Activated T-helper 1 cell treated with Interleukin-2 at 50 U/mL for 16 hours (primary cell): ENCODE results near the gene SREK1IP1.
"Not testable (repeated sequence)": the region's sequence is repeated elsewhere in the genome, so short reads cannot be mapped to it uniquely, and the experiment has no call there.

Experiments
- DNase-seq: peaks from one replicate; pipeline ENCODE4 v3.0.0-alpha.2; 2020; ENCODE audit warnings: low read depth

The SREK1IP1 gene

DNA sequence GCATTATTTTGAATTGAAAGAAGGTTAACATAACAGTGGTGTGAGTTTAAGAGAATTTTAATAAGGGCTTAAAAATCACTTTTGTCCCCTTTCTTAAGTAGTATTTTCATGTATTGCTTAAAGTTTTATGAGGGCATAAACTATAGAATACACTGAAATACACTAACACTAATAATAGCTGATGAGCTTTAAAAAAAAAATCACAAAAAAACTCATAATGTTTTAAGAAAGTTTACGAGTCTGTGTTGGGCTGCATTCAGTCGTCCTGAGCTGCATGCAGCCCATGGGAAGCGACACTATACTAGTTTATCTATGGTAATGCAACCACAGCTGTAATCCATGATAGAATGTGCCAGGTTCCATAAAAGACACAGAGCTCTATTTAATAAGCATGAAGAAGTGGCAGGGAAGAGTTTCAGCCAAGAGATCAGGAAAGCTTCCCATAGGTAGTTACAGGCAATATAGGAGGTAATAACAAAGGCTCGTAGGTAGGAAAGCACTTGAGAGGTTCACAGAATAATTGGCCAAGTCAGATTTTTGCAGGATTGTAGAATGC, 4.5 kb downstream of the SREK1IP1 start:
- DNase-seq = no peak

DNA sequence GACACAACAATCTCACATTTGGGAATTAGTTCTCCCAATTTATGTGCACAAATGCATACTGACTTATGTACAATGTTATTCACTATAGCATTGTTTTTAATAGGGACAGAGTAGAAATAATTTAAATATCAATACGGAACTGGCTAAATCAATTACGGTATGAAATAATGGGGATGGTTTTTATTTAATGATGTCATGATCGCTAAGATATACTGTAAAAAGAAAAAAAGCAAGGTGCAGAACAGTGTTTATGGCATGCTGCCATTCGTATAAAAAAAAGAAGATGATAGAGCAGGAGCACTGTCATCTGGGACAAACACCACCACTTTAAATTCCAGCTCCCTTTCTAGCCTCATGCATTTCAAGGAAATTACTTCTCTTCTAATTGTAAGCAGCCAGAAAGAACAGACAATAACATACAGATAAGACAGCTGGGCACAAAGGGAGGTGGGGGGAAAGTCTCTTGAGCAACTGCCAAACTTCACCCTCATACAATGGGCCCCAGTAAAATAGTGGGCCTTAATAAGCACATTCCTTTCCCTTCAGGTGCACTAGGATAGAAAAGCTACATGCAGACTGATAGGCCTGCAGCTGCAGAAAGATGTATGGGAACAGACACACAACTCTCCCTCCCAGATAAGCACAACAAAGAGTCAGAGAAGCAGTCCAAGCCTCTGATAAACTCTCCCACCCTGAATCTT, 8.4 kb downstream of the SREK1IP1 start:
- no peak for DNase-seq

DNA sequence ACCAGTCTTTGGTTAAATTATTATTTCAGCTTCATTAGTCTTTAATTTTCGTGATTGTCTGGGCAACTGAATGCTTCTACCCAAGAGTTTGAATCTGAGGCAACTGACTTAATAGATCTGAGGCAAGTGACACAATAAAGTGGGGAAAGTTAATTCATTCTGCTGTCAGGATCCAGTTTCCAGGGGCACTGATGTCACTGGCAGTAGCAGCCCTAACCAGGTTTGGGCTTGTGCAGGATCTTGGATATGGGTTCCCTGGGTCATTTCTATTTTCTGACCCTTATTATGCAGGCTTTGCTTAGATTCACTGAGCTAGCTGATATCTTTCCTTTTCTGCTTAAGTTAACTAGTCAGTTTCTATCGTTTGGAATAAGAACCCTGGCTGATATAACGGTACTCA, 9.6 kb downstream of the SREK1IP1 start:
- DNase-seq = no peak

DNA sequence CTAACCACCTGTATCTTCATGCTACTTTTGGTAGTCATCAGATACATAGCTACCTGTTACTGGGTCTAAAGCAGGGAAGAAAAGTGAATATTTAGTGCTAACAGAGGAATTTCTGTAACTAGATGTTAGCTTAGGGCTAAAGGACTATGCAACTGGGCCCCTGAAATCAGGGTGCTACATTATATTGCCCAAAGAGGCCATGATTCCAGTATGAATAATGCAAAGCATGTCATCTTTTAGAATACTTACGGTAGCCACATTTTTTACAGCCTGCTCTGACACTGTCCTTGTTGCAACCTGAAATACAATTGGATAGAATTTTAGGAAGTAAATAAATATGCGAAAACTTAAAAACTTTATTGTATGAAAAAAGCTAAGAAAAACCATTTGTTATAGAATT, 14.4 kb downstream of the SREK1IP1 start:
- no peak for DNase-seq

DNA sequence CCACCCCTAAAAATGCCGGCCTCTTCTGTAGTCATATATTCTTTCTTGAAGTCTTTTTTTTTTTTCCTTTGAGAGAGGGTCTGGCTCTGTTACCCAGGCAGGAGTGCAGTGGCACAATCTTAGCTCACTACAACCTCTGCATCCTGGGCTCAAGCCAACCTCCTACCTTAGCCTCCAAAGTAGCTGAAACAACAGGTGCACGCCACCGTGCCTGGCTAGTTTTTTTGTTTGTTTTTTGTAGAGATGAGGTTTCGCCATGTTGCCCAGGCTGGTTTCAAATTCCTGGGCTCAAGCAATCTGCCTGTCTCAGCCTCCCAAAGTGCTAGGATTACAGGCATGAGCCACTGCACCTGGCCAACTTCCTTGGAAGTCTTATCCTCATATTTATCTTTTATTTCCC, 19.1 kb downstream of the SREK1IP1 start:
- no peak for DNase-seq

DNA sequence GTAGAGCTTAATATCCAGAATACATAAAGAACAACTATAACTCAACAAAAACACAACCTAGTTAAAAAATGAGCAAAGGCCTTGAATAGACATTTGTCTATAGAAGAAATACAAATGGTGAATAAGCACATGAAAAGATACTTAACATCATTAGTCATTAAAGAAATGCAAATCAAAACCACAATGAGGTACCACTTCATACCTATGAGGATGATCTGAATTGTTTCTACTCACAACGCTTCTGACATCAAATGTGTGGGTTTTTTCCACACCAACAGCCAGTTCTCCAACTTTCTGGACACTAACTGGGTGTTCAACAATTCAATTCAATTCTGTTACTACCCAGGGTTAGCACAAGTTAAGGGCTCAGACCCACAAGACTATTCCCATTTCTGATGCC, 22.0 kb downstream of the SREK1IP1 start:
- DNase-seq = no peak

DNA sequence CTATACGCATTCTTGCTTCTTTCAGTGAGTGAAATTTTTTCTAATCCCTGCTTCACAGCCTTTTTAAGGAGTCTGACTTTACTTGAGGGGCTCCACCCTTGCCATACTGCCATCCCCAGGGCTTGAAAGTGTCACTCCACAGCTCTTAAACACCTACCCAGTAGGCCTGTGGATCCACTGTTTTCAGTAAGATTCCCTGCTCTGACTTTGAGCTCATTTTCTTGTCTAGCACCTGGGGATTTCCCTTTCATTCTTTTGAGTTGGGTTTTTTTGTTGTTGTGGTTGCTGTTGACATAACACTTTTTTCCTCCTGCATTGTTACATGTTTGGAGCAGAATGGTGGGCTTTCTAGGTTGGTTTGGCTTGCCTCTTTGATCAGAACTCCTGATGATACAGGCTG, 23.6 kb downstream of the SREK1IP1 start:
- no peak for DNase-seq

DNA sequence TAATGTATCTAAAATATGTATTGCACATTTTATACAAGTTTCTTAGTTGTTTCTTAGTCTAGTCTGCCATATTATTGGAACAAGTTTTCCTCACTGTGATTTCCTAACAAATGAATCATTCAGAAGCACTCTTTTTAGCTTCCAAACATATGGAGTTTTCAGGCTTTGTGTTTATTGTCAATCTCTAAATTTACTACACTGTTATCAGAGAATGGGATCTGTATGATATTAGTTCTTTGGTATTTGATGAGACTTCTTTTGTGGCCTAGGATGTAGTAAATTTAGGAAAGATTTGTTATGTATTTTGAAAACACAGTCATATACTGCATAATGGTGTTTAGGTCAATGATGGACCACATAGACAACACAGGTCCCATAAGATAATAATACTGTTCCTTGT, 25.7 kb downstream of the SREK1IP1 start:
- no peak for DNase-seq

DNA sequence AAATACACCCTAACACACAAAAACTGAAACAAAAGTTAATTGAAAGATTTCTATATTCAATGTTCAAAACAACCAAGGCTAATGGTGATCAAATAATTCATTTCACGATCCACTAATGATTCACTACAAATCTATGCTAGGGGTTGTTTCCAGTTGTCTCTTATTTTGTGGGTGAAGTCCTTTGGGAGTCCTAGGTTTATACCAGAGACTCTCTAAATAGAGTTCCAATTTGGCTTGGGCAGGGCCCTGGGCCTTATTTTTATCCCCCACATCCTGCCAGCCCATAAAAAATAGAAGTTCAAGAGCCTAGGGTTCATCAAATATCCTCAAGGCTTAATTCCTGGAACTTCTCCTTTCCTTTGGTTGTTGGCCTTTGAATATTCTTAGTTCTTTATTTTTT, 26.1 kb downstream of the SREK1IP1 start:
- no peak for DNase-seq

DNA sequence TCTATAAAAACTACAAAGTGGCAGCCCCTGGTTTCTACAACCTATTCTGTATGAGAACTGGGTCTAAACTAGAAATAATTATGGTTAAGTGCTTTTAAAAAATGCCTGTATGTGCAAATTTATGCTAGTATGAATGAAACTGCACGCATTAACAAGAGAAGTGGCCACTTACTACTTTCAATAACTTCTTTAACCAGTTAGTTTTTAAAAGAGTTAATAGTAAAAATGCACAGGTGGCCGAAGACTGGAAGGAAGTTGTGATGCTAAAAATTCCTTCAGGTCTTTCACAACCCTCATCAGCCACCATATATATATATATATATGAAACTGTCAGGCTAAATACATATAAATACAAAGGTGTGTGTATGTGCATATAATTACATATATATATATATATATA, 41.3 kb downstream of the SREK1IP1 start:
- DNase-seq = no peak

DNA sequence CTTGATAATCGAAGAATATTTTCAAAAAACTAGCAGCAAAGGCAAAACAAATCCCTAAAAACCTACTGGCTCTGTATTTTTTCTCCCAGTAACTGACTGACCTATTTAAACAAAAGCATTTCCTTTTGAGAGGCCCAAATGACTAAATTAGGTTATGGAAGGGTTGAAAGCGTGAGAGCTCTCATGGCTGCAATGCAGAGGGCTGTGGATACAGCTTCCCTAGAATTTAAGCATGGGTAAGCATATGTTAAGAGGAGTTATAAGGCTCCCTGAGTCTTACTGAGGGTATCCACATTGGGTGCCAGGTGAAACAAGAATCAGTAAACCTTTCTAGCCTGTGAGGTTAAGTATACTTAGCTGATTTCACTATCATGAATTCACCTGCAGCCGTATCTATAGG, 45.9 kb downstream of the SREK1IP1 start:
- no peak for DNase-seq

DNA sequence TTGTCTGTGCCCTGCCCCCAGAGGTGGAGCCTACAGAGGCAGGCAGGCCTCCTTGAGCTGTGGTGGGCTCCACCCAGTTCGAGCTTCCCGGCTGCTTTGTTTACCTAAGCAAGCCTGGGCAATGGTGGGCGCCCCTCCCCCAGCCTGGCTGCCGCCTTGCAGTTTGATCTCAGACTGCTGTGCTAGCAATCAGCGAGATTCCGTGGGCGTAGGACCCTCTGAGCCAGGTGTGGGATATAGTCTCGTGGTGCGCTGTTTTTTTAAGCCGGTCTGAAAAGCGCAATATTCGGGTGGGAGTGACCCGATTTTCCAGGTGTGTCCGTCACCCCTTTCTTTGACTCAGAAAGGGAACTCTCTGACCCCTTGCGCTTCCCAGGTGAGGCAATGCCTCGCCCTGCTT, 54.0 kb downstream of the SREK1IP1 start:
- DNase-seq = not testable (repeated sequence)

DNA sequence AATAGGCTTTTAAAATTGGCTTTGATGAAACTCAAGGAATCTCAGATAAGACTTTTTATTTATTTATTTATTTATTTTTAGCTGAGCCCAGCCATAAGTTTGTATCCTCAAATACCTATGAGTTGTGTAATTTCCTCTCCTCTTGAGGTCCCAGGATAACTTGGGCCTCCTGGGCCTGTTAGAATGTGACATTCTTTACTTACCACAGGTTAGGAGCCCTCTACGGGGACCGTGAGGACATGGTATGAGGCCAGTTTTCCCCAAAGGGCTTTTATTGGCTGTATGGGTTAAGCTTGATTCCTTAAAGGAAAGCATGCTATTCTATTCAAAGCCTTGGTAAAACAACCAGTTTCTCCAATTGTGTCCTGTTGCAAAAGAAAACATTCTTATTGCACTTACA, 61.3 kb downstream of the SREK1IP1 start:
- DNase-seq = no peak

DNA sequence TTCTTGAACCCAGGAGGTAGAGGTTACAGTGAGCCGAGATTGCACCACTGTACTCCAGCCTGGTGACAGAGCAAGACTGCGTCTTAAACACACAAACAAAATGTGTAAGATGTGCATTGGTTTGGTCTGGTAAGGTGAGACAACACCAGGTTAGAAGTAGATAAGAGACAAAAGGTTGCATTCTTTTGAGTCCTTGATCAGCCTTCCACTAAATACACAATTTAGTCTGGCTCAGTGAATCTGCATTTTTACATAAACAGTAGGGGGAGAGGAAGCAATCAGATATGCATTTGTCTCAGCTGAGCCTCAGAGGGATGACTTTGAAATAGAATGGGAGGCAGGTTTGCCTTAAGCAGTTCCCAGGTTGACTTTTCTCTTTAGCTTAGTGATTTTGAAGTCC, 62.4 kb downstream of the SREK1IP1 start:
- not testable (repeated sequence) for DNase-seq

DNA sequence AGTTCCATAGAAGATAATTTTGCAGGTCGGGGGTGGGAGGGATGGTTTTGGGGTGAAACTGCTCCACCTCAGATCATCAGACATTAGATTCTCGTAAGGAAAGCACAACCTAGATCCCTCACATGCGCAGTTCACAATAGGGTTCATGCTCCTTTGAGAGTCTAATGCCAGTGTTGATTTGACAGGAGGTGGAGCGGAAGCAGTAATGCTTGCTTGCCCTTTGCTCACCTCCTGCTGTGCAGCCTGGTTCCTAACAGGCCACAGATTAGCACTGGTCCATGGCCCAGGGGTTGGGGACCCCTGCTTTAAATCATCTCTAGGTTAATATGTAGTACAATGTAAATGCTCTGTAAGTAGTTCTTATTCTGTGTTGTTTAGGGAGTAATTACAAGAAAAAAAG, 67.7 kb downstream of the SREK1IP1 start:
- DNase-seq = no peak

DNA sequence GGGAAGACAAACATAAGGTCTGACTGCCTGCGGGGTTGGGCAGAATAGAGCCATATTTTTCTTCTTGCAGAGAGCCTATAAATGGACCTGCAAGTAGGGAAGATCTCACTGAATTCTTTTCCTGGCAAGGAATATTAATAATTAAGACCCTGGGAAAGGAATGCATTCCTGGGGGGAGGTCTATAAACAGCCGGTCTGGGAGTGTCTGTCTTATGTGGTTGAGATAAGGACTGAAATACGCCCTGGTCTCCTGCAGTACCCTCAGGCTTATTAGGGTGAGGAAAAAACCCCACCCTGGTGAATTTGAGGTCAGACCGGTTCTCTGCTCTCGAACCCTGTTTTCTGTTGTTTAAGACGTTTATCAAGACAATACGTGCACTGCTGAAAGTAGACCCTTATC, 72.1 kb downstream of the SREK1IP1 start:
- DNase-seq = not testable (repeated sequence)

DNA sequence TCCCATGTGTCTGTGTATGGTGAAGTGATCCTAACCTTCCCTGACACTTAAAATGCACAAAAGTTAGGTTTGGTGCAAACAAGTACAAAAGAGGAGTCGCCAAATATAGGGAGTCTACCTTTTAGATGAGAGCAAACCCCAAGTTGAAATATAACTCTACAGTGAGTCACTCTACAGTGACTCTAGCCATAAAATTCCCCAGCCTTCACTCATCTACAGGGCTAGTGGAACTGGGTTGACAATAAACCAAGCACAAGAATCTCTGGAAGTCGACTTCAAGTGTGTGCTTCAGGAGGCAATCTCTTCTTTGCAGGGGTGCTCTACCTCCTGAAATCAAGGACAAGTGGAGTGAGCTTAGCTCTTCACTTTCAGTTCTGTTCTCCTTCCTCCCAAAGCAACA, 74.9 kb downstream of the SREK1IP1 start:
- DNase-seq = no peak

DNA sequence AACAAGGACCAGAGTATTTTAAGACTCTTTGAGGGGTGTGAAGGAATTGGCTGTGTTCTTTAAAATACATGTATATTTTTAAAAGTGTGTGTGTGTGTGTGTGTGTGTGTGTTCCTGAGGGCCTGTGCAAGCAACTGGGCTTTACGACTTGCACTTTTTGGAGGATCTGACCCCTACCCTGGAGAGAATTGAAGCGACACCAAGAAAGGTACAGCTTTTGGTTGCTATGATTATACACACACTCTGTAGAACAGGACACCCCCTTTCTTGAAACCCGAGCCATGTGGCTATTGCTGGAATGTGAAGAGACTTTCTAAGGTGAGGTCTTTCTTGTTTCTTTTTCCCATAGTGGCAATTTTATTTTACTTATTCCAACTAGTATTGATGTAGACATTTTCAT, 77.2 kb downstream of the SREK1IP1 start:
- no peak for DNase-seq

DNA sequence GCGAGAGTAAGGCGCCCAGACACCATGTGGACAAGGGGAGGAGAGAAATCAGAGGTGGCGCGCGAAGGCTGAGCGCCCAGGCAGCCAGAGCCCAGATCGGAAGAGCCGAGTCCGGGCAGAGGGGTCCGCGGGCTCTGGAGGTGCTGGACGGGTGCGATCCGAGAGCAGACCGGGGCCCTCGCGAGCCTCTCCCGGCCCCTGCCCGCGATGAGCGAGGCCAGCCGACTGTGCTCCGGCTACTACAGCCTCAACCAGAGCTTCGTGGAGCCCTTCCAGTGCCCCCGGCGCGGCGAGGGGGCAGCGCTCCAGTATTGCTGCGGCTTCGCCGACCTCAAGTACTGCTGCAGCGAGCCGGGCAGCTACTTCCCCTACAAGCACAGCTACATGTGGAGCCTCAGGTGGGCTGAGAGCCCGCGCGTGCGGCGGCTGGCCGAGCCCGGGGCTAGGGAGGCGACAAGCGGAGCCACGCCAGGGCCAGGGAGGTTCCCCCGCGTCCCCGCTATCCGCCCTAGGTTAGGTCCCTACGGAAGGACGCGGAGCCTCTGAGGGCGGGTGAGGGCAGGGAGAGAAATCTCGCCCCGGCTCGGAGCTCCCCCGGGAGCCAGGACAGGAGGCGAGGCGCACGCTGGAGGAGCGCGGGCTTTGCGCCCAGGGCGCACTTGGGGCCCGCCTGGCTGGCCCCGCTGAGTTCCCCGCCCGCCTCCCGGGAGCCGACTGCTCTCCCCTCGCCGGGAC, 77.9 kb downstream of the SREK1IP1 start, which contains the start of gene SHISAL2B:
Gene SHISAL2B (plus strand): TSS at position 87 of the 735 bp plus-strand sequence. CDS start 121 bp downstream, at position 208.
- no peak for DNase-seq

DNA sequence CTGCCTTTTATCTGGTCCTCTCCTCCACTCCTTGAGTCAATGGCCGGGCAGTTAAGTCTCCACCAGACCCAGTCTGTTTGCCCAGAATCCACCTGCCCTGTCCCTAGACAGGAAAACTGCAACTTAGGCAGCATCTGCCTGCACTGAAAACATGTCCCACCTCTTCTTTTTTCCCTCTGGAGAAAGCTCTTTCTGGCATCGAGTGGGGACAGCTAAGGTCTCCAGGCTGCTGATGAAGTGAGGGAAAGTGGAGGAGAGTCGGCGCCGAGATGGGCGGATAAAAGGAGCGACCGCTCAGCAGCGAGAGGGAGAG, 78.4 kb downstream of the SREK1IP1 start:
- DNase-seq = no peak

DNA sequence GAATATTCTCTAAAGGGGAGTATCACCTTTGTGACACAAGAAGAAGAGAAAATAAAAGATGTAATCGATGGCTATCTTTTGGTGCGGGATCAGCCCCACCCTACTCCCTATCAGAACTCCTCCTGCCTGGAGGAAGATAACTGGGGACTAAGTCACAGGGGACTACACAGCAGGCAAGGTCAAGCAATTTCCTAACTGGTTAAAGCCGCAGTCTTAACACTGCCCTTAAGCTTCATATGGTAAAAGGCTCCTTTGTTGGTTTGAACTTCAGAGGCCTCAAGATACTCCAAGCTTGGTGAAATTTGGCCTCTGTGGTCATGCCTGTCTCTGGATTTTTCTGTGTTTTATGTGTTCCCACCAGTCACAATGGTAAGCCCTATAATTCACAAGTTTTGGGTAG, 79.5 kb downstream of the SREK1IP1 start:
- no peak for DNase-seq

DNA sequence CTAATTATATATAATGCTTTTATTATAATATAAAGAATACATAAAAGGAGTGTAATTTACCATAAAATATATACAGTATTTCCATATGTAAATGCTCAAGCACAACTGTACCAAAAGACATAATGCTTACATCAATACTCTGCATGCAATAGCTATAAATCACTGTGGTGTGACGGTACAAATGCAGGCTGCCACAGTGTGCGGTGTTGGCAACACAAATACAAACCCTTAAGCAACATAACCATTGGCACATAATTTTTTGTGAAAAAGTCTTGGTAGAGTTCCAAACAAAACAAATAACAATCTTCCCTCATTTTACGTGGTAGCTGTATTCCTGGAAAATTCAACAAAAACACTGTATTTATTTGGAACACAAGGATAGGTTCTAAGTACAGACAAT, 80.1 kb downstream of the SREK1IP1 start:
- no peak for DNase-seq

DNA sequence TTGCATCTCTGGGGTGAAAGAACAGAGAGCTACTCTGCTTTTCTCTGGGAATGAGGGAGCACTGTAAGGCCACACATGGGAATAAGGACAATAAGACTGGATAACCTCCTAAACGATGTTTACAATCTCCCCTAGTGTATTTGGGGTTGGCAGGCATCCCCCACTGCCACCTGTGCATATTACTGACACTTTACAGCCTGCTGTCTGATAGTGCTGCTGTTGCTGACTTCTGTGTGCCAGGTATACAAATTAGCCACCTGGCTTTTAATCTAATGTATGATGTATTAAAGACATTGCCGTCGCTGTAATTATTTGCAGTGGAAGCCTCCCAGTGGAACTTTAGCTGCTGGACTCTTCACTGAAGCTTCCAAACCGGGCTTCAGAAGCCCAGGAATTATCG, 82.6 kb downstream of the SREK1IP1 start:
- DNase-seq = no peak

DNA sequence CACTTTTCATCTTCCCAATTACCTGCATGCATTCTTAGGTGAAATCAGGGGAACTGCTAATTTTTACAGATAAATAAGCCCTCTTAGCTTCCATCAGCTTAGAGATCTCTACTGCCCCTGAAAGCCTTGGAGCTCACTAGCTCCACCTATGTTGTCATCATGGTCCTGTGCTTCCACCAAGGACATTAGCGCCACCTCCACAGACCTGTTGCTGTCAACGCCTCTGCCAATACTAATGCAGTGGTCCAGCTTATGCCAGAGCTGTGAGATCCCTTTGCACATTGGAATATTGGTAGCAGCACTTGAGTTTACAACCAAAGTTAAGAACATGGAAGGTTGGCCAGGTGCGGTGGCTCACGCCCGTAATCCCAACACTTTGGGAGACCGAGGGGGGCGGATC, 85.9 kb downstream of the SREK1IP1 start:
- no peak for DNase-seq
